ENCODE data around the gene GALNT10.

The GALNT10 gene

DNA sequence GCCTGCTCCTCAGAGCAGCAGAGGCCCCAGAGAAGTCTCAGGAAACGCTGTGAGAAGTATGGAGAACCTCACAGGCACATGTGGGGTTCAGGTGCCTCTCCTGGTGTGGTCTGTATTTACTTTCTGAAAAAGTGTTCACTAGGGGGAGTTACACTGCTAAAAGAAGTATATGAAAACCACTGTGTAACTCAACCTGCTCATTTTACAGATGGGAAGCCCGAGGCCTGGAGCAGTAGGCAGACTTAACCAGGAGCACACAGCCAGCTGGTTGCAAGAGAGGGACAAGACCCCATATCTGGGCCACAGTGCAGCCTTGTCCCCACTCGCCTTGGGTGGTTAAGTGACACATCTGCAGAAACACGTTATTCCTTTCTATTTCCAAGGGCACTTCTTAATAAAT is 142.5 kb downstream of the GALNT10 start:
- ChIA-PET CTCF (no interaction called here), POLR2A (ENCODE audit: low non-redundant PET) (no interaction called here)

GRCh38 chr5:154334406-154335064 is 144.0 kb downstream of the GALNT10 start:
- no peak overlapping the region for H3K27ac ChIP-seq
- CTCF ChIA-PET: no interaction called here
- TF ChIP-seq CTCF (conservative IDR thresholded peaks at IDR 0.05; ENCODE audit: low read depth): no peak
- POLR2A ChIA-PET (ENCODE audit: low non-redundant PET): no interaction called here
- DNase-seq (ENCODE audit: low spot score): no peak

More for the DNA sequence above, 142.5 kb downstream of the GALNT10 start:
- no peak for TF ChIP-seq CTCF (conservative IDR thresholded peaks at IDR 0.05; ENCODE audit: low read depth)
- H3K27ac ChIP-seq: no peak overlapping the region; the same call in 1 of the 2 replicates
- no peak for DNase-seq (ENCODE audit: low spot score)

DNA sequence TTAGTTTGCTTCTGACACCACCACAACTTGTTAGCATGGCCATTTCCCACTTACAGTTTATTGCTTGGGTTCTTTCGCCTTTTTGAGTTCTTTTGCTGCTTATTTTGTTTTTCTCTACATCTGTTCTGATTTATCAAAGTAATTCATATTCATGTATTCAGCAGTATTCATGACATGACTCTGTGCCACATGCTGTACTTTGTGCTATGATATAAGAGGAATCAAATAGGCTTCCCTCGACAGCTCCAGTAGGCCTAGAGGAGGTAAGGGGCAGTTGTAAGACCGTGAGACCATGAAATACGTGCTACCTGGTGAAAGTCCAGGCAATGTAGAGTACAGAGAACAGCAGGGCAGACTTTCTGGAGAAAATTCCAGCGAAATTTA is 144.5 kb downstream of the GALNT10 start:
- DNase-seq (ENCODE audit: low spot score): no peak
- no peak for TF ChIP-seq CTCF (conservative IDR thresholded peaks at IDR 0.05; ENCODE audit: low read depth)
- CTCF ChIA-PET: no interaction called here
- POLR2A ChIA-PET (ENCODE audit: low non-redundant PET): no interaction called here
- H3K27ac ChIP-seq: no peak overlapping the region

DNA sequence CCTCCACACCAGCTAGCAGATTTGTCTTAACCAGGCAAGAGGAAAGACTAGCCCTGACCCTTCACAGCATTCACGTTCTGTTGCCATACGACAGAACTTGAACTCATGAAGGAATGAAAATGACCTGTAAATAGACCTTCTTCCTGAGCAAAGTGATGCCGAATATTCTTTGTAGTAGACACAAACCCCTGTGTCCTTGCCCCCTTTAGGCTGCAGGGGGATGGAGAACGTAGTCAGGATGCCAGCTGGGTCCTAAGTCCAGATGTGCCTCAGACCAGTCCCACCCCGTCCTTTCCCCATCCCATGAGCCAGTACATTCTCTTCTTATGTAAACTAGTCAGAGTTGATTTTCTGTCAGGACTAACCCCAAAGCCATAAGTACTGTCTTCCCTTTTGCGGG is 151.1 kb downstream of the GALNT10 start:
- POLR2A ChIA-PET (ENCODE audit: low non-redundant PET): no interaction called here
- CTCF ChIA-PET: no interaction called here
- DNase-seq (ENCODE audit: low spot score): no peak
- H3K27ac ChIP-seq: no peak overlapping the region
- no peak for TF ChIP-seq CTCF (conservative IDR thresholded peaks at IDR 0.05; ENCODE audit: low read depth)

GRCh38 chr5:154342211-154342610 is 151.7 kb downstream of the GALNT10 start:
- no peak for TF ChIP-seq CTCF (conservative IDR thresholded peaks at IDR 0.05; ENCODE audit: low read depth)
- POLR2A ChIA-PET (ENCODE audit: low non-redundant PET): no interaction called here
- no peak for DNase-seq (ENCODE audit: low spot score)
- no peak overlapping the region for H3K27ac ChIP-seq
- CTCF ChIA-PET: no interaction called here

DNA sequence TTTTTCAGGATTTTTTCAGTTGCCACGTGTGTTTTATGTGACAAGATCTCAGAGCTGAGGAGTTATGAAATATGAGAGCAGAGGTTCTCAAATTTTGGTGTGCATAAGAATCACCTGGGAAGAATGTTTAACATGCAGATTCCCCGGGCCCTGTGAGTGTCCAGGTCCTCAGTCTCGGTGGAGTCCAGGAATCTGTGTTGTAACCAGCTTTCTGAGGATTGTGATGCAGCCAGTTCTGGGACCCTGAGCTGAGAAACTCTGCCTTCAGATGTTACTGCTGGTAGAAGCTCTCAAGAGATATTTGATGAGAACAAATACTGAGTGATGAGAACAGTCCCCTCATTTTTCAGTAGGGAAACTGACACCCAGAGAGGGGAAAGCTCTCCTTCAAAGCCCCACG is 152.4 kb downstream of the GALNT10 start:
- TF ChIP-seq CTCF (conservative IDR thresholded peaks at IDR 0.05; ENCODE audit: low read depth): no peak
- no peak overlapping the region for H3K27ac ChIP-seq

More for the DNA sequence above, 152.4 kb downstream of the GALNT10 start:
- ChIA-PET POLR2A (ENCODE audit: low non-redundant PET) (no interaction called here), CTCF (no interaction called here)
- no peak for DNase-seq (ENCODE audit: low spot score)

Data from RWPE1 (cell line).